Measurements from ENCODE around the gene XCL2. TPM values are rescaled to one million over a fixed set of nuclear protein-coding genes. Genes with fewer than 3 reads are reported as not detected.

XCL2 gene
- total RNA-seq, 2 experiments from 2014 or later = not detected

GRCh38 chr1:168506204-168506819 is 37.5 kb downstream of the XCL2 start:
- CTCF ChIA-PET = no interaction called here
- no peak overlapping the region for H3K27ac Mint-ChIP-seq
- H3K36me3 Mint-ChIP-seq (ENCODE audit: low read depth) = peaks cover 16% of the 10 kb centered on the region
- POLR2A ChIA-PET = no interaction called here
- H3K4me1 Mint-ChIP-seq = peaks cover 65% of the 10 kb centered on the region
- peaks cover 2% of the 10 kb centered on the region for H3K27me3 Mint-ChIP-seq
- H3K4me3 Mint-ChIP-seq = no peak overlapping the region
- H3K9me3 Mint-ChIP-seq = no peaks in the 10 kb centered on the region
- no peak for DNase-seq

DNA sequence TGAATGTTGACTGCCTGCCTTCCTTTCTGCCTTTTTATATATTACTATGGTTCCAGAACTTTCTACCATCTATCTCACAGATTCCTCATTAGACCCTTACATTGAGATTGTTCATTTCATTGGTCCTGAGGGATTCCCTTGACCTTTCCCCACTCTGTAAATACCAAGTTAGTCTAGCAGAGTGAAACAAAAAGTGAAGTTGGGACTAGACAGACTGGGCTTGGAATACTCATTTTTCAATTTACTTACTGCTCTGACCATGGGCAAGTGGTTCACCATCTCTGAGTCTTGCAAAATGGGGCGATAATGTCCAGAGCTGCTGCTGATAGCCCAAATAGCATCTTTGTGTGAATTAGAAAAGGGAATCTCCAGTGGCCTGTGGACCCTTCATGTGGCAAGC is 38.8 kb downstream of the XCL2 start:
- DNase-seq = no peak
- Mint-ChIP-seq H3K4me3 (no peak overlapping the region), H3K27ac (peak overlapping the region; percentile 0), H3K36me3 (ENCODE audit: low read depth) (peaks cover 10% of the 10 kb centered on the region), H3K4me1 (peaks cover 61% of the 10 kb centered on the region), H3K9me3 (no peaks in the 10 kb centered on the region), H3K27me3 (peaks cover 3% of the 10 kb centered on the region)
- ChIA-PET POLR2A (no interaction called here), CTCF (no interaction called here)

- H3K27me3 Mint-ChIP-seq = peaks cover 3% of the 10 kb centered on the region
- no peaks in the 10 kb centered on the region for H3K9me3 Mint-ChIP-seq
- ChIA-PET POLR2A (interaction anchor here (1.6 kb wide), 1 partner anchor 17 kb away, joined by 4 read pairs; no protein-coding TSS in a partner anchor), CTCF (no interaction called here)
- peak overlapping the region; percentile 0 for H3K27ac Mint-ChIP-seq
- H3K4me3 Mint-ChIP-seq = no peak overlapping the region
- peaks cover 59% of the 10 kb centered on the region for H3K4me1 Mint-ChIP-seq
- peak; percentile 43 for DNase-seq
- peaks cover 10% of the 10 kb centered on the region for H3K36me3 Mint-ChIP-seq (ENCODE audit: low read depth)
Measured at GRCh38 chr1:168504064-168504837, 39.5 kb downstream of the XCL2 start.

DNA sequence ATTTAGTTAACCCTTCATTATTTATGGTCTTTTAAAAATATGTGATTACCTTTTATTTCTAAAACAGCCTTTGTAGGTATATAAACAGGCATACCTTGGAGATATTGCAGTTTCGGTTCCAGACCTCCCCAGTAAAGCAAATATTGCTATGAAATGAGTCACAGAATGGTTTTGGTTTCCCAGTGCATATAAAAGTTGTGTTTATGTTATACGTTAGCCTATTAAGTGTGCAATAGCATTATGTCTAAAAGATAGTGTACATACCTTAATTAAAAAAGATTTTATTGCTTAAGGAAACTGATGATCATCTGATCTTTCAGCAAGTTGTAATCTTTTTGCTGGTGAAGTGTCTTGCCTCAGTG is 44.1 kb downstream of the XCL2 start:
- Mint-ChIP-seq H3K9me3 (no peaks in the 10 kb centered on the region), H3K4me1 (peaks cover 33% of the 10 kb centered on the region)

GRCh38 chr1:168498956-168499687 is 44.7 kb downstream of the XCL2 start:
- CTCF ChIA-PET = no interaction called here
- Mint-ChIP-seq H3K36me3 (ENCODE audit: low read depth) (peaks cover 3% of the 10 kb centered on the region), H3K27me3 (peaks cover 3% of the 10 kb centered on the region), H3K4me3 (no peak overlapping the region), H3K4me1 (peaks cover 27% of the 10 kb centered on the region), H3K9me3 (no peaks in the 10 kb centered on the region), H3K27ac (no peak overlapping the region)
- DNase-seq = no peak
- POLR2A ChIA-PET = no interaction called here

More for the DNA sequence above, 44.1 kb downstream of the XCL2 start:
- Mint-ChIP-seq H3K27ac (no peak overlapping the region), H3K27me3 (peaks cover 3% of the 10 kb centered on the region), H3K4me3 (no peak overlapping the region), H3K36me3 (ENCODE audit: low read depth) (peaks cover 6% of the 10 kb centered on the region)
- no peak for DNase-seq
- ChIA-PET CTCF (no interaction called here), POLR2A (no interaction called here)

DNA sequence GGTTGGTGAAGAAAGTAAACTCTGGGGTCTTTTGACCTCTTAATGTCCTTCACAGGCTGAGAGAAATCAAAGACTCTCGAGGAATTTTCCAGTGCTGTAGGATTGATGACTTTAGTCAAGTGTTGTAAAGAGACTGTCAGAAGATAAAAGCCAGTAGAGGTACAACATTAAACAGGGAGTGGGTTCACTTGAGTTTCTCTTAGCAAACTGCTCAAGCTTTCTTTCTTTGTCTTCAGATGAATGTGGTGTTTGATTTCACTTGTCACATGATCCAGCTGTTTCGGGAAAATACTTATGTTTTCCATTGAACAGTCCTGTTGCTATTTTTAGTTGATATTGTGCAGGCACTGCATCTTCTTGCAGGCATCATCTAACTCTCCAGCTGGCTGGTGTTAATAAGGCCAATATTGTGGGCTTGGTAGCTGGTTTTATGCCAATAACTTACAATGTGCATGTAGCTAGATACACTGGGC is 45.6 kb downstream of the XCL2 start:
- H3K27me3 Mint-ChIP-seq = peaks cover 3% of the 10 kb centered on the region
- H3K9me3 Mint-ChIP-seq = no peaks in the 10 kb centered on the region
- ChIA-PET CTCF (interaction anchor here (1.1 kb wide), 1 partner anchor 37 kb away, joined by 3 read pairs; no protein-coding TSS in a partner anchor), POLR2A (no interaction called here)
- H3K27ac Mint-ChIP-seq = no peak overlapping the region
- peaks cover 23% of the 10 kb centered on the region for H3K4me1 Mint-ChIP-seq
- no peak overlapping the region for H3K4me3 Mint-ChIP-seq
- peaks cover 3% of the 10 kb centered on the region for H3K36me3 Mint-ChIP-seq (ENCODE audit: low read depth)
- DNase-seq = no peak

GRCh38 chr1:168497376-168497950 is 46.3 kb downstream of the XCL2 start:
- Mint-ChIP-seq H3K9me3 (no peaks in the 10 kb centered on the region), H3K36me3 (ENCODE audit: low read depth) (peaks cover 3% of the 10 kb centered on the region), H3K4me3 (no peak overlapping the region), H3K27me3 (peaks cover 3% of the 10 kb centered on the region), H3K4me1 (peaks cover 23% of the 10 kb centered on the region), H3K27ac (no peak overlapping the region)
- ChIA-PET CTCF (interaction anchor here (1.1 kb wide), 1 partner anchor 38 kb away, joined by 3 read pairs; no protein-coding TSS in a partner anchor), POLR2A (no interaction called here)
- DNase-seq = no peak

- peaks cover 3% of the 10 kb centered on the region for H3K4me1 Mint-ChIP-seq
- CTCF ChIA-PET = interaction anchor here (2.3 kb wide), 1 partner anchor 9 kb away, joined by 5 read pairs; no protein-coding TSS in a partner anchor
- DNase-seq = no peak
- H3K27ac Mint-ChIP-seq = no peak overlapping the region
- H3K4me3 Mint-ChIP-seq = no peak overlapping the region
- POLR2A ChIA-PET = no interaction called here
- no peaks in the 10 kb centered on the region for H3K36me3 Mint-ChIP-seq (ENCODE audit: low read depth)
- peaks cover 1% of the 10 kb centered on the region for H3K9me3 Mint-ChIP-seq
- peaks cover 3% of the 10 kb centered on the region for H3K27me3 Mint-ChIP-seq
Measured at GRCh38 chr1:168491527-168492164, 52.2 kb downstream of the XCL2 start.

Other genes starting within 250 kb of the XCL2 start
- gene XCL1, start 32.6 kb upstream of the XCL2 start, total RNA-seq = under 1 TPM in 1 of 2 experiments, not detected in 1; 0.33 TPM
- gene DPT, start 185.2 kb upstream of the XCL2 start, total RNA-seq = not detected

All from activated CD4-positive, alpha-beta memory T cell treated with anti-CD3 and anti-CD28 coated beads, Interleukin-2, amount 10 ng/mL, durations not matched to agents 7 days and 5 days (primary cell).